ENCODE results near the gene AGAP5. TPM values are rescaled to one million over a fixed set of nuclear protein-coding genes. Genes with fewer than 3 reads are reported as not detected.
A peak's percentile ranks its signal among the peaks of the same experiment; 100 is the strongest.

Gene AGAP5
- total and polyA plus RNA-seq, 9 of the 15 experiments (the other 6 are each of a cell fraction or from before 2014, with no cell fraction given), result 0.32 to 7.5 (median 5.3) TPM

- TF ChIP-seq BCLAF1 (IDR thresholded peaks at IDR 0.05; ENCODE audit: borderline replicate concordance in 1 of 2, control insufficient read depth in 1 of 2, low read depth in 2 of 2, low read length in 1 of 2) (no peak), RBM34 (IDR thresholded peaks at IDR 0.05; ENCODE audit: borderline replicate concordance, insufficient read depth, low read length) (no peak), ZNF561 (CRISPR knock-in tag; conservative IDR thresholded peaks at IDR 0.05) (no peak), U2AF1 (optimal IDR thresholded peaks at IDR 0.05; ENCODE audit: low read depth, low read length) (no peak), SIN3A (IDR thresholded peaks at IDR 0.05; ENCODE audit: borderline replicate concordance in 2 of 2, control insufficient read depth in 1 of 2, low read depth in 2 of 2, low read length in 2 of 2) (peak; percentile 52 to 87), MNT (conservative IDR thresholded peaks at IDR 0.05) (peak; percentile 89 to 91), GTF2A2 (tag; IDR thresholded peaks at IDR 0.05) (no peak; the same call in 1 of the 2 replicates), WHSC1 (IDR thresholded peaks at IDR 0.05; ENCODE audit: low read length) (no peak), GTF2E2 (tag; IDR thresholded peaks at IDR 0.05) (peak; percentile 98), MAFF (IDR thresholded peaks at IDR 0.05; ENCODE audit: low read length) (peak; percentile 23; the same call in 1 of the 2 replicates), TAF9B (IDR thresholded peaks at IDR 0.05; ENCODE audit: partially characterized antibody) (peak; percentile 99), CAMTA2 (CRISPR knock-in tag; conservative IDR thresholded peaks at IDR 0.05) (no peak), JUN (IDR thresholded peaks at IDR 0.05; ENCODE audit: borderline replicate concordance, low read depth, low read length) (peak; percentile 45; the same call in 1 of the 2 replicates), JUN (CRISPR knock-in tag; IDR thresholded peaks at IDR 0.05; ENCODE audit: borderline replicate concordance) (peak; percentile 81; the same call in 1 of the 2 replicates), E2F4 (CRISPR knock-in tag; IDR thresholded peaks at IDR 0.05; ENCODE audit: low read depth) (no peak), CREB5 (CRISPR knock-in tag; IDR thresholded peaks at IDR 0.05) (peak; percentile 54; the same call in 1 of the 2 replicates), NFRKB (IDR thresholded peaks at IDR 0.05; ENCODE audit: low read depth) (peak; percentile 99), ETV1 (tag; conservative IDR thresholded peaks at IDR 0.05; ENCODE audit: low read depth) (peak; percentile 88), RFX5 (IDR thresholded peaks at IDR 0.05; ENCODE audit: low read depth, low read length) (no peak), ARNT (IDR thresholded peaks at IDR 0.05) (peak; percentile 55 to 93; a peak in 3 of 4 replicates)
These were observed 46.2 kb upstream of the AGAP5 start, which contains the start of gene SEC24C (continued) for GRCh38 chr10:73743905-73744663.
